IMR-90 (cell line): ENCODE results near the gene ITSN2. TPM values are rescaled to one million over a fixed set of nuclear protein-coding genes. Genes with fewer than 3 reads are reported as not detected.

Experiments used
- ATAC-seq: fragments of 200-7000 bp; cut with Tn5 transposase; 2 replicates; pipeline ENCODE4 v1.9.1; 2020; ENCODE audit warnings: low read depth, mild to moderate bottlenecking, moderate library complexity
- BruUV-seq: library from RNA; stranded (reverse); fragments of 400-500 nt; replicated peaks from 2 replicates; lab custom pipeline; 2021; lab: Mats Ljungman, UMichigan
- CTCF ChIA-PET: fragments of 300-600 bp; formaldehyde crosslinking; extraction: SDS; loops from one replicate; lab custom pipeline; 2021; ENCODE audit warnings: antibody characterized with exemption; lab: Yijun Ruan, JAX
- POLR2A ChIA-PET: fragments of 300-600 bp; sonication (Branson Sonifier 250); formaldehyde crosslinking; loops from one replicate; lab custom pipeline; 2022; ENCODE audit warnings: antibody characterized with exemption; ENCODE audit not compliant: unreplicated experiment; lab: Charles Lee
- DNase-seq: peaks from one replicate; pipeline ENCODE4 v3.0.0; 2013
- H2AFZ ChIP-seq: replicated peaks from 2 replicates; pipeline ENCODE3; 2013; ENCODE audit warnings: low read length, mild to moderate bottlenecking; ENCODE audit not compliant: poor library complexity
- H2AK5ac ChIP-seq: 2 replicates; pipeline ENCODE4 v1.6.1; 2013; ENCODE audit warnings: low read depth, low read length, inconsistent platforms
- H2AK9ac ChIP-seq: replicated peaks from 2 replicates; pipeline ENCODE3; 2013; ENCODE audit warnings: mild to moderate bottlenecking, low read depth, low read length, moderate library complexity; ENCODE audit not compliant: poor library complexity
- H2BK120ac ChIP-seq: 2 replicates; pipeline ENCODE4 v1.6.1; 2013; ENCODE audit warnings: low read depth, low read length, inconsistent platforms
- H2BK15ac ChIP-seq: 3 replicates; pipeline ENCODE4 v1.6.1; 2013; ENCODE audit warnings: low read depth, low read length, inconsistent platforms
- H2BK20ac ChIP-seq: 2 replicates; pipeline ENCODE4 v1.6.1; 2013; ENCODE audit warnings: low read depth, mild to moderate bottlenecking, inconsistent platforms, low read length, moderate library complexity
- H2BK5ac ChIP-seq: 2 replicates; pipeline ENCODE4 v1.6.1; 2013; ENCODE audit warnings: mild to moderate bottlenecking, low read depth, low read length, inconsistent platforms; ENCODE audit not compliant: poor library complexity, severe bottlenecking
- H3K14ac ChIP-seq: replicated peaks from 2 replicates; pipeline ENCODE4 v1.6.1; 2013; ENCODE audit warnings: low read depth, low read length, inconsistent platforms
- H3K18ac ChIP-seq: 2 replicates; pipeline ENCODE4 v1.6.1; 2013; ENCODE audit warnings: low read depth, low read length, control low read depth
- H3K23ac ChIP-seq: 2 replicates; pipeline ENCODE4 v1.6.1; 2013; ENCODE audit warnings: low read depth, low read length, inconsistent platforms
- H3K27ac ChIP-seq: 2 replicates; pipeline ENCODE4 v1.5.1; 2013; ENCODE audit warnings: mild to moderate bottlenecking, control low read depth, low read length; ENCODE audit not compliant: insufficient read depth
- H3K27me3 ChIP-seq: 2 replicates; pipeline ENCODE4 v1.6.1; 2013; ENCODE audit warnings: low read length; ENCODE audit not compliant: control insufficient read depth, insufficient read depth
- H3K36me3 ChIP-seq: 2 replicates; pipeline ENCODE4 v1.6.1; 2013; ENCODE audit warnings: low read length, mixed read lengths; ENCODE audit not compliant: control insufficient read depth, insufficient read depth
- H3K4ac ChIP-seq: 2 replicates; pipeline ENCODE4 v1.6.1; 2013; ENCODE audit warnings: low read depth, low read length, inconsistent platforms
- H3K4me1 ChIP-seq: 2 replicates; pipeline ENCODE4 v1.6.1; 2013; ENCODE audit warnings: low read length, mixed read lengths; ENCODE audit not compliant: control insufficient read depth, insufficient read depth
- H3K4me2 ChIP-seq: 2 replicates; pipeline ENCODE4 v1.6.1; 2013; ENCODE audit warnings: low read depth, mild to moderate bottlenecking, control low read depth, low read length, moderate library complexity
- H3K4me3 ChIP-seq: 2 replicates; pipeline ENCODE4 v1.5.1; 2013; ENCODE audit warnings: low read depth, mild to moderate bottlenecking, control low read depth, low read length, moderate library complexity; ENCODE audit not compliant: insufficient read depth
- H3K56ac ChIP-seq: 2 replicates; pipeline ENCODE4 v1.6.1; 2013; ENCODE audit warnings: low read length, inconsistent platforms; ENCODE audit not compliant: insufficient read depth; ENCODE audit errors: extremely low read depth
- H3K79me1 ChIP-seq, 2 experiments: 2 replicates each; pipeline ENCODE4 v1.6.1; 2013; ENCODE audit warnings: low read length in 2 of 2, inconsistent platforms in 1 of 2, low read depth in 1 of 2
- H3K9ac ChIP-seq: 2 replicates; pipeline ENCODE4 v1.6.1; 2013; ENCODE audit warnings: low read depth, low read length, control low read depth
- H3K9me1 ChIP-seq: 2 replicates; pipeline ENCODE4 v1.6.1; 2013; ENCODE audit warnings: low read length, inconsistent platforms; ENCODE audit not compliant: insufficient read depth
- H3K9me3 ChIP-seq: 2 replicates; pipeline ENCODE4 v1.6.1; 2013; ENCODE audit warnings: low read length; ENCODE audit not compliant: control insufficient read depth, insufficient read depth
- H4K20me1 ChIP-seq: 2 replicates; pipeline ENCODE4 v1.6.1; 2013; ENCODE audit warnings: low read length, inconsistent platforms; ENCODE audit not compliant: insufficient read depth
- H4K5ac ChIP-seq: 2 replicates; pipeline ENCODE4 v1.6.1; 2013; ENCODE audit warnings: mild to moderate bottlenecking, low read depth, low read length, control low read depth
- H4K8ac ChIP-seq, 2 experiments: 2 replicates each; pipeline ENCODE4 v1.6.1; 2013; ENCODE audit warnings: low read depth in 2 of 2, low read length in 2 of 2, control low read depth in 1 of 2, inconsistent platforms in 1 of 2
- H4K91ac ChIP-seq: 2 replicates; pipeline ENCODE4 v1.6.1; 2013; ENCODE audit warnings: low read depth, low read length, inconsistent platforms; ENCODE audit not compliant: insufficient read depth
- BHLHE40 ChIP-seq: fragments of 150-350 bp; IDR thresholded peaks from 2 replicates; pipeline ENCODE4 v1.6.1; 2016; ENCODE audit warnings: mild to moderate bottlenecking, low read depth, low read length
- MXI1 ChIP-seq: IDR thresholded peaks from 2 replicates; pipeline ENCODE4 v1.6.1; 2012; ENCODE audit warnings: low read depth, mild to moderate bottlenecking, low read length, moderate library complexity, borderline replicate concordance
- RCOR1 ChIP-seq: IDR thresholded peaks from 2 replicates; pipeline ENCODE4 v1.6.1; 2012; ENCODE audit warnings: mild to moderate bottlenecking, low read length, improper control_type of control experiment; ENCODE audit not compliant: insufficient replicate concordance
- SMC3 ChIP-seq: fragments of 150-350 bp; IDR thresholded peaks from 2 replicates; pipeline ENCODE4 v1.6.1; 2016; ENCODE audit warnings: low read depth, mild to moderate bottlenecking, antibody characterized with exemption, low read length, moderate library complexity
- WGBS, 2 experiments: methylation state at CpG; one replicate each; pipeline versions ENCODE4 v1.1.5 to v1.1.7; 2013; ENCODE audit warnings: missing lambda C conversion rate in 2 of 2; ENCODE audit not compliant: insufficient read length in 1 of 2; ENCODE audit errors: extremely low coverage in 2 of 2; 5-methylcytosine and 5-hydroxymethylcytosine counted together
- dilution Hi-C: fragments of 300-500 bp; cut with HindIII; formaldehyde crosslinking; loops from one replicate; pipeline ENCODE4 v1.14.3; 2018; ENCODE audit warnings: low sequenced_read_pairs; ENCODE audit not compliant: unreplicated experiment
- in situ Hi-C: fragments of 300-500 bp; cut with MboI; formaldehyde crosslinking; loops from 3 replicates; pipeline ENCODE4 v1.14.3; 2019; ENCODE audit warnings: low sequenced_read_pairs, inconsistent platforms, mixed read lengths
- intact Hi-C: fragments of 100-400 bp; cut with micrococcal nuclease; formaldehyde crosslinking; loops from 2 replicates; pipeline ENCODE4 v1.10.0; 2022
- polyA plus RNA-seq, 3 experiments: library from polyadenylated mRNA; depleted of rRNA; stranded (reverse); fragments of >200 nt; gene quantifications; 2 replicates each; pipeline ENCODE4 v1.2.3, GENCODE V29; 2012; ENCODE audit warnings: low replicate concordance in 1 of 3
- total RNA-seq: library from RNA; depleted of rRNA; stranded (reverse); fragments of >200 nt; gene quantifications from 2 replicates; pipeline ENCODE4 v1.2.3, GENCODE V29; 2012
- TF ChIP-seq, protein P1 (sequence below): fragments of 150-350 bp; IDR thresholded peaks from 2 replicates; pipeline ENCODE4 v1.6.1; 2016; ENCODE audit warnings: low read depth, mild to moderate bottlenecking, low read length, moderate library complexity, borderline replicate concordance
- TF ChIP-seq, protein P2 (sequence below): conservative IDR thresholded peaks from 2 replicates; pipeline ENCODE4 v1.5.1; 2012; ENCODE audit warnings: mild to moderate bottlenecking, low read depth, low read length, improper control_type of control experiment

Gene ITSN2
- total and polyA plus RNA-seq, 2 of the 4 experiments (the other 2 are of a cell fraction) = 10.7 to 17.2 TPM

DNA sequence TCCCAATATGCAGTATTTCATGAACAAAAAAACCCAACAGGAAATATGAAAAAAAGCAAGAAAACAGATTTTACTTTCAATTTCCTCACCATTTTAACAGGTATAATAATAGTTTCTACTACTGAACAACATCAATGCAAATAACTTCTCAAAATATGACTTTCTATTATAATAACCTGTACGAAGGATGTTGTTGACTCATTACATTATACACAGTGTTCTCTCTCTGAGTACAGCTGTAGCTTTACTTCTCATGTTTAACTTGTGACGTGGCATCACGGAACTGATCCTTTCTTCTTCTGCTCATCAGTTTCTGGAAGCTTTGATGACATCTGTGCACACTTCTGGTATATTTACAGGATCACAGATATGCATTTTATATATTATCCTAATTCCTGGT lies 145.5 kb downstream of the ITSN2 start:
- H3K79me1 ChIP-seq = no peaks in the 10 kb centered on the region
- no peak overlapping the region for H2AK5ac ChIP-seq
- no TSS peak for BruUV-seq
- H2BK20ac ChIP-seq = no peak overlapping the region
- H3K4me2 ChIP-seq = no peak overlapping the region
- DNase-seq (no peak), ATAC-seq (no peak)
- no peak overlapping the region for H4K91ac ChIP-seq
- H3K23ac ChIP-seq = no peak overlapping the region
- H3K27ac ChIP-seq = no peak overlapping the region
- peaks cover 5% of the 10 kb centered on the region; the same call in 1 of the 2 replicates for H3K9me1 ChIP-seq
- no peaks in the 10 kb centered on the region for H3K27me3 ChIP-seq
- ChIA-PET POLR2A (no interaction called here), CTCF (no interaction called here)
- H2BK120ac ChIP-seq = no peak overlapping the region
- no peak overlapping the region for H3K4ac ChIP-seq
- dilution Hi-C loops = no loop called here
- no peak overlapping the region for H2BK5ac ChIP-seq
- no peak overlapping the region for H2BK15ac ChIP-seq
- WGBS, 2 experiments = 90% methylated on average over 1 of the region's 3 CpGs; no CpG with 5 or more reads in 1 of the 2 experiments
- H3K18ac ChIP-seq = no peak overlapping the region
- intact Hi-C loops = no loop called here
- TF ChIP-seq MXI1 = no peak
- TF ChIP-seq, protein P1, sequence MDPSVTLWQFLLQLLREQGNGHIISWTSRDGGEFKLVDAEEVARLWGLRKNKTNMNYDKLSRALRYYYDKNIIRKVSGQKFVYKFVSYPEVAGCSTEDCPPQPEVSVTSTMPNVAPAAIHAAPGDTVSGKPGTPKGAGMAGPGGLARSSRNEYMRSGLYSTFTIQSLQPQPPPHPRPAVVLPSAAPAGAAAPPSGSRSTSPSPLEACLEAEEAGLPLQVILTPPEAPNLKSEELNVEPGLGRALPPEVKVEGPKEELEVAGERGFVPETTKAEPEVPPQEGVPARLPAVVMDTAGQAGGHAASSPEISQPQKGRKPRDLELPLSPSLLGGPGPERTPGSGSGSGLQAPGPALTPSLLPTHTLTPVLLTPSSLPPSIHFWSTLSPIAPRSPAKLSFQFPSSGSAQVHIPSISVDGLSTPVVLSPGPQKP = no peak
- TF ChIP-seq, protein P2, sequence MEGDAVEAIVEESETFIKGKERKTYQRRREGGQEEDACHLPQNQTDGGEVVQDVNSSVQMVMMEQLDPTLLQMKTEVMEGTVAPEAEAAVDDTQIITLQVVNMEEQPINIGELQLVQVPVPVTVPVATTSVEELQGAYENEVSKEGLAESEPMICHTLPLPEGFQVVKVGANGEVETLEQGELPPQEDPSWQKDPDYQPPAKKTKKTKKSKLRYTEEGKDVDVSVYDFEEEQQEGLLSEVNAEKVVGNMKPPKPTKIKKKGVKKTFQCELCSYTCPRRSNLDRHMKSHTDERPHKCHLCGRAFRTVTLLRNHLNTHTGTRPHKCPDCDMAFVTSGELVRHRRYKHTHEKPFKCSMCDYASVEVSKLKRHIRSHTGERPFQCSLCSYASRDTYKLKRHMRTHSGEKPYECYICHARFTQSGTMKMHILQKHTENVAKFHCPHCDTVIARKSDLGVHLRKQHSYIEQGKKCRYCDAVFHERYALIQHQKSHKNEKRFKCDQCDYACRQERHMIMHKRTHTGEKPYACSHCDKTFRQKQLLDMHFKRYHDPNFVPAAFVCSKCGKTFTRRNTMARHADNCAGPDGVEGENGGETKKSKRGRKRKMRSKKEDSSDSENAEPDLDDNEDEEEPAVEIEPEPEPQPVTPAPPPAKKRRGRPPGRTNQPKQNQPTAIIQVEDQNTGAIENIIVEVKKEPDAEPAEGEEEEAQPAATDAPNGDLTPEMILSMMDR = no peak
- no peak for TF ChIP-seq RCOR1
- no peak for TF ChIP-seq BHLHE40
- no peak for TF ChIP-seq SMC3
- no peak overlapping the region for H3K4me3 ChIP-seq
- no peak overlapping the region for H3K56ac ChIP-seq
- H4K20me1 ChIP-seq = no peaks in the 10 kb centered on the region
- H2AFZ ChIP-seq = no peak overlapping the region
- peaks cover 2% of the 10 kb centered on the region; the same call in 1 of the 2 replicates for H3K4me1 ChIP-seq
- H4K8ac ChIP-seq = no peak overlapping the region
- H3K14ac ChIP-seq = no peak overlapping the region
- H3K9me3 ChIP-seq = no peaks in the 10 kb centered on the region
- no peak overlapping the region for H2AK9ac ChIP-seq
- peaks cover 26% of the 10 kb centered on the region for H3K36me3 ChIP-seq
- in situ Hi-C loops = no loop called here
- no peak overlapping the region for H3K9ac ChIP-seq
- no peak overlapping the region for H4K5ac ChIP-seq
